SK-N-SH treated with all-trans-retinoic acid at 6 μM for 48 hours (cell line): ENCODE measurements around the gene AHCY.
"Not testable (repeated sequence)": the region's sequence is repeated elsewhere in the genome, so short reads cannot be mapped to it uniquely, and the experiment has no call there.

ENCODE experiments used
- ATAC-seq: fragments of 200-7000 bp; cut with Tn5 transposase; 3 replicates; pipeline ENCODE4 v1.9.1; 2020; ENCODE audit warnings: mild to moderate bottlenecking, moderate library complexity
- ARNTL ChIP-seq: fragments of 450-650 bp; formaldehyde crosslinking; IDR thresholded peaks from 2 replicates; pipeline ENCODE4 v1.5.0; 2020; ENCODE audit warnings: low read depth, mild to moderate bottlenecking, moderate library complexity, borderline replicate concordance
- BACH2 ChIP-seq: fragments of 250-450 bp; sonication (Bioruptor Pico); IDR thresholded peaks from 2 replicates; pipeline ENCODE4 v1.9.0; 2021; ENCODE audit warnings: mild to moderate bottlenecking, borderline replicate concordance
- CREB5 ChIP-seq: fragments of 250-450 bp; sonication (Bioruptor Pico); IDR thresholded peaks from 2 replicates; pipeline ENCODE4 v1.5.1; 2020; ENCODE audit warnings: low read depth, mild to moderate bottlenecking, moderate library complexity
- CSDC2 ChIP-seq: fragments of 250-450 bp; sonication (Bioruptor Pico); IDR thresholded peaks from 2 replicates; pipeline ENCODE4 v1.5.0; 2020; ENCODE audit warnings: mild to moderate bottlenecking, moderate library complexity
- CSRNP3 ChIP-seq: fragments of 250-450 bp; sonication (Bioruptor Pico); IDR thresholded peaks from 2 replicates; pipeline ENCODE4 v1.5.1; 2021; ENCODE audit warnings: mild to moderate bottlenecking, moderate library complexity
- ESRRG ChIP-seq: fragments of 250-450 bp; sonication (Bioruptor Pico); IDR thresholded peaks from 2 replicates; pipeline ENCODE4 v1.6.1; 2021; ENCODE audit warnings: mild to moderate bottlenecking
- GLIS3 ChIP-seq: fragments of 250-450 bp; sonication (Bioruptor Pico); IDR thresholded peaks from 2 replicates; pipeline ENCODE4 v1.5.0; 2020; ENCODE audit warnings: mild to moderate bottlenecking, moderate library complexity
- ISL1 ChIP-seq: fragments of 250-450 bp; sonication (Bioruptor Pico); IDR thresholded peaks from 2 replicates; pipeline ENCODE4 v2.1.2; 2022; ENCODE audit warnings: mild to moderate bottlenecking, moderate library complexity
- OSR1 ChIP-seq: fragments of 250-450 bp; sonication (Bioruptor Pico); IDR thresholded peaks from 2 replicates; pipeline ENCODE4 v1.8.0; 2022; ENCODE audit warnings: moderate library complexity, mild to moderate bottlenecking, inconsistent platforms
- PATZ1 ChIP-seq: fragments of 250-450 bp; sonication (Bioruptor Pico); IDR thresholded peaks from 2 replicates; pipeline ENCODE4 v1.8.0; 2020; ENCODE audit warnings: mild to moderate bottlenecking, moderate library complexity, borderline replicate concordance
- POU6F1 ChIP-seq: fragments of 250-450 bp; sonication (Bioruptor Pico); IDR thresholded peaks from 2 replicates; pipeline ENCODE4 v1.8.0; 2021; ENCODE audit warnings: low read depth, mild to moderate bottlenecking, moderate library complexity, borderline replicate concordance
- PPARA ChIP-seq: fragments of 250-450 bp; sonication (Bioruptor Pico); IDR thresholded peaks from 2 replicates; pipeline ENCODE4 v1.5.0; 2020; ENCODE audit warnings: mild to moderate bottlenecking, borderline replicate concordance
- RARB ChIP-seq: fragments of 250-450 bp; sonication (Bioruptor Pico); IDR thresholded peaks from 2 replicates; pipeline ENCODE4 v1.8.0; 2021; ENCODE audit warnings: mild to moderate bottlenecking, moderate library complexity
- TCF4 ChIP-seq: fragments of 250-450 bp; sonication (Bioruptor Pico); IDR thresholded peaks from 2 replicates; pipeline ENCODE4 v1.8.0; 2021; ENCODE audit warnings: mild to moderate bottlenecking, moderate library complexity, borderline replicate concordance
- TOX ChIP-seq: fragments of 250-450 bp; sonication (Bioruptor Pico); IDR thresholded peaks from 2 replicates; pipeline ENCODE4 v1.8.0; 2021; ENCODE audit warnings: mild to moderate bottlenecking, moderate library complexity, borderline replicate concordance
- TSHZ2 ChIP-seq: fragments of 250-450 bp; sonication (Bioruptor Pico); IDR thresholded peaks from 2 replicates; pipeline ENCODE4 v1.5.0; 2020; ENCODE audit warnings: mild to moderate bottlenecking, moderate library complexity
- ZC3H10 ChIP-seq: fragments of 250-450 bp; sonication (Bioruptor Pico); IDR thresholded peaks from 2 replicates; pipeline ENCODE4 v1.5.1; 2021; ENCODE audit warnings: mild to moderate bottlenecking, moderate library complexity
- ZFP3 ChIP-seq: fragments of 250-450 bp; sonication (Bioruptor Pico); IDR thresholded peaks from 2 replicates; pipeline ENCODE4 v1.5.0; 2020; ENCODE audit warnings: mild to moderate bottlenecking, moderate library complexity
- ZFP30 ChIP-seq: fragments of 450-650 bp; formaldehyde crosslinking; IDR thresholded peaks from 2 replicates; pipeline ENCODE4 v1.5.0; 2022; ENCODE audit warnings: mild to moderate bottlenecking, moderate library complexity
- ZNF565 ChIP-seq: fragments of 450-650 bp; formaldehyde crosslinking; conservative IDR thresholded peaks from 2 replicates; pipeline ENCODE4 v1.5.0; 2020; ENCODE audit warnings: low read depth, mild to moderate bottlenecking, moderate library complexity
- ZNF70 ChIP-seq: fragments of 450-650 bp; formaldehyde crosslinking; IDR thresholded peaks from 2 replicates; pipeline ENCODE4 v1.5.0; 2020; ENCODE audit warnings: mild to moderate bottlenecking, moderate library complexity
- ZNF8 ChIP-seq: fragments of 450-650 bp; formaldehyde crosslinking; IDR thresholded peaks from 2 replicates; pipeline ENCODE4 v1.5.0; 2020; ENCODE audit warnings: mild to moderate bottlenecking, moderate library complexity

The AHCY gene

GRCh38 chr20:34347571-34347970, 44.4 kb upstream of the AHCY start:
- no peak for ATAC-seq
- no peak for TF ChIP-seq ZNF70 (CRISPR knock-in tag)
- TF ChIP-seq TCF4 = no peak
- no peak for TF ChIP-seq PATZ1 (CRISPR knock-in tag)
- no peak for TF ChIP-seq CSRNP3 (CRISPR knock-in tag)
- no peak for TF ChIP-seq TSHZ2 (CRISPR knock-in tag)
- TF ChIP-seq ZC3H10 (CRISPR knock-in tag) = no peak
- no peak for TF ChIP-seq ZNF8 (CRISPR knock-in tag)
- no peak for TF ChIP-seq CREB5 (CRISPR knock-in tag)
- no peak for TF ChIP-seq OSR1 (CRISPR knock-in tag)
- no peak for TF ChIP-seq ARNTL
- TF ChIP-seq CSDC2 (CRISPR knock-in tag) = no peak
- no peak for TF ChIP-seq RARB
- no peak for TF ChIP-seq ZFP30 (CRISPR knock-in tag)
- TF ChIP-seq PPARA = no peak
- TF ChIP-seq ESRRG (CRISPR knock-in tag) = no peak
- TF ChIP-seq POU6F1 = no peak
- no peak for TF ChIP-seq TOX
- no peak for TF ChIP-seq ZFP3 (CRISPR knock-in tag)
- no peak for TF ChIP-seq ZNF565 (CRISPR knock-in tag)
- TF ChIP-seq BACH2 (CRISPR knock-in tag) = no peak
- TF ChIP-seq, all 23 proteins: peak for 0

GRCh38 chr20:34346533-34346865, 43.3 kb upstream of the AHCY start:
- not testable (repeated sequence) for ATAC-seq

GRCh38 chr20:34345839-34346532, 42.8 kb upstream of the AHCY start:
- ATAC-seq = not testable (repeated sequence)

- no peak for ATAC-seq
- TF ChIP-seq RARB (no peak), GLIS3 (CRISPR knock-in tag) (no peak), ZFP30 (CRISPR knock-in tag) (no peak), BACH2 (CRISPR knock-in tag) (no peak), OSR1 (CRISPR knock-in tag) (no peak), ZC3H10 (CRISPR knock-in tag) (no peak), ESRRG (CRISPR knock-in tag) (no peak), TSHZ2 (CRISPR knock-in tag) (no peak), TCF4 (no peak), ARNTL (no peak), ISL1 (CRISPR knock-in tag) (no peak), PATZ1 (CRISPR knock-in tag) (no peak), ZNF8 (CRISPR knock-in tag) (no peak)
Measured at GRCh38 chr20:34345402-34345736, 42.2 kb upstream of the AHCY start.
